Sigmoid colon (tissue), 3 donors: Measurements from ENCODE around the gene HAL.

Experiments
- CTCF ChIP-seq, 4 experiments: fragments of 450-650 bp in 3 of 4; fragments of 200-600 bp in 1 of 4; IDR thresholded peaks; one replicate each; pipeline ENCODE4 v1.5.1; 2016 to 2019; ENCODE audit warnings: antibody characterized with exemption in 4 of 4, mild to moderate bottlenecking in 3 of 4, moderate library complexity in 2 of 4
- POLR2A ChIP-seq, 2 donors: fragments of 450-650 bp; IDR thresholded peaks; one replicate each; pipeline ENCODE4 v1.6.1; 2016; ENCODE audit warnings: antibody characterized with exemption in 2 of 2, mild to moderate bottlenecking in 2 of 2, moderate library complexity in 2 of 2

- TF ChIP-seq CTCF (IDR thresholded peaks at IDR 0.05) (no peak), POLR2A (IDR thresholded peaks at IDR 0.05) (no peak)
Measured at GRCh38 chr12:95953000-95953399, 43.1 kb downstream of the HAL start.
